Caco-2 (cell line): Measurements from ENCODE around the gene KIF1A. TPM values are rescaled to one million over a fixed set of nuclear protein-coding genes. Genes with fewer than 3 reads are reported as not detected.

ENCODE experiments used
- BruUV-seq: library from RNA; stranded (reverse); fragments of 400-500 nt; replicated peaks from 2 replicates; lab custom pipeline; 2021; lab: Mats Ljungman, UMichigan
- CTCF ChIA-PET: fragments of 300-600 bp; sonication (Branson Sonifier 250); formaldehyde crosslinking; loops from one replicate; lab custom pipeline; 2022; ENCODE audit warnings: antibody characterized with exemption; lab: Charles Lee
- POLR2A ChIA-PET: fragments of 300-600 bp; sonication (Branson Sonifier 250); formaldehyde crosslinking; loops from one replicate; lab custom pipeline; 2022; ENCODE audit warnings: antibody characterized with exemption; lab: Charles Lee
- DNase-seq, 2 experiments: peaks; one replicate each; pipeline versions ENCODE4 v3.0.0 to v3.0.0-alpha.2; 2020 to 2022
- H3K27me3 ChIP-seq: replicated peaks from 2 replicates; pipeline ENCODE4 v1.6.0; 2011; ENCODE audit warnings: low read length; ENCODE audit not compliant: control insufficient read depth, insufficient read depth
- H3K36me3 ChIP-seq: 2 replicates; pipeline ENCODE4 v1.5.1; 2011; ENCODE audit warnings: low read length; ENCODE audit not compliant: control insufficient read depth, insufficient read depth
- H3K4me1 ChIP-seq: fragments of 250-450 bp; sonication (Bioruptor Pico); 2 replicates; pipeline ENCODE4 v1.5.1; 2020; ENCODE audit warnings: mild to moderate bottlenecking
- H3K4me3 ChIP-seq: 2 replicates; pipeline ENCODE4 v1.5.1; 2011; ENCODE audit warnings: low read depth, mild to moderate bottlenecking, control low read depth, low read length
- H3K9me3 ChIP-seq: fragments of 250-450 bp; sonication (Bioruptor Pico); 2 replicates; pipeline ENCODE4 v1.5.1; 2020; ENCODE audit warnings: mild to moderate bottlenecking, moderate library complexity
- H3K27ac Mint-ChIP-seq: one replicate; pipeline ENCODE4 v1.8.0; 2022; ENCODE audit warnings: mixed read lengths; ENCODE audit not compliant: unreplicated experiment
- H3K27me3 Mint-ChIP-seq: one replicate; pipeline ENCODE4 v1.8.0; 2022; ENCODE audit warnings: mixed read lengths; ENCODE audit not compliant: insufficient read depth, unreplicated experiment
- H3K36me3 Mint-ChIP-seq: one replicate; pipeline ENCODE4 v1.8.0; 2022; ENCODE audit warnings: mild to moderate bottlenecking, mixed read lengths; ENCODE audit not compliant: insufficient read depth, unreplicated experiment
- H3K4me1 Mint-ChIP-seq: one replicate; pipeline ENCODE4 v1.8.0; 2022; ENCODE audit warnings: low read depth, mixed read lengths; ENCODE audit not compliant: unreplicated experiment
- H3K4me3 Mint-ChIP-seq: one replicate; pipeline ENCODE4 v1.8.0; 2022; ENCODE audit warnings: mild to moderate bottlenecking, moderate library complexity, mixed read lengths; ENCODE audit not compliant: unreplicated experiment
- H3K9me3 Mint-ChIP-seq: one replicate; pipeline ENCODE4 v1.8.0; 2022; ENCODE audit warnings: mixed read lengths; ENCODE audit not compliant: unreplicated experiment
- intact Hi-C: fragments of 100-400 bp; cut with micrococcal nuclease; formaldehyde crosslinking; loops from one replicate; pipeline ENCODE4 v1.10.0; 2022; ENCODE audit not compliant: unreplicated experiment
- total RNA-seq: library from RNA; stranded (reverse); gene quantifications from 2 replicates; pipeline ENCODE4 v1.2.3, GENCODE V29; 2022
- TF ChIP-seq, protein P1 (sequence below), 2 experiments: fragments of 200-600 bp in 1 of 2; IDR thresholded peaks; 1 replicate in 1 of 2; 2 replicates in 1 of 2; pipeline versions ENCODE4 v1.5.1 to v1.8.0; 2011 to 2022; ENCODE audit warnings: antibody characterized with exemption in 1 of 2, control low read depth in 1 of 2, inconsistent platforms in 1 of 2, low read depth in 1 of 2, low read length in 1 of 2, mild to moderate bottlenecking in 1 of 2, moderate library complexity in 1 of 2; ENCODE audit not compliant: insufficient read depth in 1 of 2, severe bottlenecking in 1 of 2, unreplicated experiment in 1 of 2

The KIF1A gene
- total RNA-seq, 1 experiment from 2014 or later = 33.1 TPM

DNA sequence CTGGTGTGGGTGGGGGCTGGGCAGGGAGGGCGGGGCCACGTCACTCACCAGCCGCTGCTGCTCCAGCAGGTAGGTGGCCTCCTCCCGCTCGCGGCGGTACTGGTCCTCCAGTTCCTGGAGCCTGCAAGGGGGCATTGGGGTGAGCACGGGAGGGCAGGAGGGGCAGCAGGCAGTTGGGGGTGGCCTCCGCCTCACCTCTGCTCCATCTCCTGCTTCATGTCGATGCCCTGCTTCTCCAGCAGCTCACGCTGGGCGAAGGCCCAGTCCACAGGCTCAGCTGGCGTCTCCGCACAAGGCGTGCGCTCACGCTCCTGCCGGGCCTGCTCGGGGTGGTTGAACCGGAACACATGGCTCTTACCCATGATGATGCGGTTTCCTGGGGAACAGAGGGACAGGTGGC lies 57.0 kb downstream of the KIF1A start:
- Mint-ChIP-seq H3K27ac (no peak overlapping the region), H3K4me1 (no peaks in the 10 kb centered on the region), H3K36me3 (no peaks in the 10 kb centered on the region), H3K27me3 (no peaks in the 10 kb centered on the region), H3K4me3 (no peak overlapping the region), H3K9me3 (no peaks in the 10 kb centered on the region)
- POLR2A ChIA-PET = no interaction called here
- DNase-seq = no peak
- intact Hi-C loops = no loop called here
- H3K4me1 ChIP-seq = no peaks in the 10 kb centered on the region
- BruUV-seq = no TSS peak
- CTCF ChIA-PET = interaction anchor here (0.5 kb wide), 1 partner anchor 39 kb away, joined by 3 read pairs; no protein-coding TSS in a partner anchor
- H3K4me3 ChIP-seq = no peak overlapping the region
- no peaks in the 10 kb centered on the region for H3K9me3 ChIP-seq
- no peaks in the 10 kb centered on the region for H3K36me3 ChIP-seq
- H3K27me3 ChIP-seq = no peaks in the 10 kb centered on the region
- TF ChIP-seq, protein P1, sequence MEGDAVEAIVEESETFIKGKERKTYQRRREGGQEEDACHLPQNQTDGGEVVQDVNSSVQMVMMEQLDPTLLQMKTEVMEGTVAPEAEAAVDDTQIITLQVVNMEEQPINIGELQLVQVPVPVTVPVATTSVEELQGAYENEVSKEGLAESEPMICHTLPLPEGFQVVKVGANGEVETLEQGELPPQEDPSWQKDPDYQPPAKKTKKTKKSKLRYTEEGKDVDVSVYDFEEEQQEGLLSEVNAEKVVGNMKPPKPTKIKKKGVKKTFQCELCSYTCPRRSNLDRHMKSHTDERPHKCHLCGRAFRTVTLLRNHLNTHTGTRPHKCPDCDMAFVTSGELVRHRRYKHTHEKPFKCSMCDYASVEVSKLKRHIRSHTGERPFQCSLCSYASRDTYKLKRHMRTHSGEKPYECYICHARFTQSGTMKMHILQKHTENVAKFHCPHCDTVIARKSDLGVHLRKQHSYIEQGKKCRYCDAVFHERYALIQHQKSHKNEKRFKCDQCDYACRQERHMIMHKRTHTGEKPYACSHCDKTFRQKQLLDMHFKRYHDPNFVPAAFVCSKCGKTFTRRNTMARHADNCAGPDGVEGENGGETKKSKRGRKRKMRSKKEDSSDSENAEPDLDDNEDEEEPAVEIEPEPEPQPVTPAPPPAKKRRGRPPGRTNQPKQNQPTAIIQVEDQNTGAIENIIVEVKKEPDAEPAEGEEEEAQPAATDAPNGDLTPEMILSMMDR (IDR thresholded peaks at IDR 0.05; ENCODE audit: insufficient read depth in 1 of 2, low read depth in 1 of 2, low read length in 1 of 2, severe bottlenecking in 1 of 2, unreplicated experiment in 1 of 2) = no peak

DNA sequence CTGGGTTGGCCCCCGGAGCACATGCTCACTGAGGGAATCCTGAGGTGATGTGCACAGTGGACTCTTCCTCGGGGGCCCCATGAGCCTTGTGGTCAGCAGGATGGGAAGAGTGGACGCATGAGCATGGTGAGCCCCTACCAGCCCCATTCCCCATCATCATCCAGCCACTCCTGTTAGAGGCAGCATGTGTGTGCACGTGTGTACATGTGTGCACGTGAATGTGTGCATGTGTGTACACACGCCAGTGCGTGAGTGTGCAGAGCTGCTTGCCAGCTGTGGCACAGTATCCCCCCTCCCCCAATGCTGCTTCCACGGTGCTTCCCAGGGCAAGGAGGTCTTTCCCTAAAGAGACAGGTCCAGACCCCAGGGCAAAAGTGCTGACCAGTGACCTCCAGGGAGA lies 57.8 kb downstream of the KIF1A start:
- intact Hi-C loops = no loop called here
- H3K4me1 Mint-ChIP-seq = no peaks in the 10 kb centered on the region
- no peaks in the 10 kb centered on the region for H3K36me3 ChIP-seq
- no peaks in the 10 kb centered on the region for H3K36me3 Mint-ChIP-seq
- TF ChIP-seq, protein P1 (IDR thresholded peaks at IDR 0.05; ENCODE audit: insufficient read depth in 1 of 2, low read depth in 1 of 2, low read length in 1 of 2, severe bottlenecking in 1 of 2, unreplicated experiment in 1 of 2) = no peak
- no peaks in the 10 kb centered on the region for H3K9me3 ChIP-seq
- no peak overlapping the region for H3K4me3 ChIP-seq
- no peak overlapping the region for H3K27ac Mint-ChIP-seq
- BruUV-seq = no TSS peak
- H3K9me3 Mint-ChIP-seq = no peaks in the 10 kb centered on the region
- no peaks in the 10 kb centered on the region for H3K27me3 ChIP-seq
- DNase-seq = no peak
- H3K4me3 Mint-ChIP-seq = no peak overlapping the region
- ChIA-PET CTCF (interaction anchor here (0.5 kb wide), 1 partner anchor 39 kb away, joined by 3 read pairs; no protein-coding TSS in a partner anchor), POLR2A (no interaction called here)
- no peaks in the 10 kb centered on the region for H3K27me3 Mint-ChIP-seq
- no peaks in the 10 kb centered on the region for H3K4me1 ChIP-seq

- TF ChIP-seq, protein P1 (IDR thresholded peaks at IDR 0.05; ENCODE audit: insufficient read depth in 1 of 2, low read depth in 1 of 2, low read length in 1 of 2, severe bottlenecking in 1 of 2, unreplicated experiment in 1 of 2) = no peak
- CTCF ChIA-PET = no interaction called here
Measured at GRCh38 chr2:240760576-240761246, 59.3 kb downstream of the KIF1A start.

More at GRCh38 chr2:240760576-240761246, 59.3 kb downstream of the KIF1A start:
- BruUV-seq = no TSS peak
- no peak overlapping the region for H3K4me3 Mint-ChIP-seq
- intact Hi-C loops = no loop called here
- Histone ChIP-seq H3K4me3 (no peak overlapping the region), H3K4me1 (no peaks in the 10 kb centered on the region), H3K27me3 (no peaks in the 10 kb centered on the region), H3K9me3 (no peaks in the 10 kb centered on the region), H3K36me3 (no peaks in the 10 kb centered on the region)
- H3K4me1 Mint-ChIP-seq = no peaks in the 10 kb centered on the region
- POLR2A ChIA-PET = no interaction called here
- DNase-seq = no peak
- H3K9me3 Mint-ChIP-seq = no peaks in the 10 kb centered on the region
- H3K36me3 Mint-ChIP-seq = no peaks in the 10 kb centered on the region
- no peaks in the 10 kb centered on the region for H3K27me3 Mint-ChIP-seq
- H3K27ac Mint-ChIP-seq = no peak overlapping the region
